ENCODE data around the gene CLCF1. TPM values are rescaled to one million over a fixed set of nuclear protein-coding genes. Genes with fewer than 3 reads are reported as not detected.
A peak's percentile ranks its signal among the peaks of the same experiment; 100 is the strongest.

The CLCF1 gene
- total RNA-seq, 1 experiment from 2014 or later, result 2.1 TPM

DNA sequence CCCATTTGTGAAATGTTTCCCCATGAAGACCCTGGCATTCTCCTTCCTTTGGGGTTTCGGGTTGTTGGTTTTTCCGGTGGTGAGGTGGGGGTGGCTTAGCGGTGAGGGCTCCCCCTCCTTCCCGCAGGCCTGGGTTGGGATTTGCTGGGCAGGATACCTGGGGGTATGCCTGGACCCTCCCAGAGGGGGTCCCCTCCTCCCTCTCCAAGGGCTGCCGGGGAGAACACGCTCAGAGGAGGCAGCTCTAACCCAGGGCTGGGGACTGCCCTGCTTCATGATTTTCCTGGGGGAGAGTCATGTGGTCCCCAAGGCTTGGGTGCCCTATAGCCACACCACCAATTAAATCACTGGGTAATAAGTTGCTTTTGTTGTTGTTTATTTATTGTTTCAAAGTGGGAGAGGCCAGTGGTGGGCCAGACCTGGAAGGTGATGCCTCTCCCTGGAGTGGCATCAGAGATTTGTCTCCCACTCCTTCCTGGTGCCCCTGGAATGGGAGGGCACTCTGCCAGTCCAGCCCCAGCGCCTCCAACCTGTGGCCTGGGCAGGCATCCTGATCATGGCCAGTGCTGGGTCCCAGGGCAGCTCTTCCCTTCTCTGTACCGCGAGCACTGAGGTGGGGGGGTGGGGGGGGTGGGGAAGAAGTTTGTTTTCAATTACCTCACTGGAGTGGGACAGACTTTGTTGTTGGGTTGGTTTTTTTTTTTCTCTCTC, 1.3 kb upstream of the CLCF1 start:
- H3K4me2 ChIP-seq (ENCODE audit: insufficient read depth, insufficient read length, low read length), result peak overlapping the region; percentile 88

More for the DNA sequence above, 1.3 kb upstream of the CLCF1 start:
- peak overlapping the region; percentile 74 to 91 for H3K4me3 Mint-ChIP-seq
- H4K5ac ChIP-seq (ENCODE audit: insufficient read length, low read depth, low read length), result no peak overlapping the region
- H4K91ac ChIP-seq (ENCODE audit: insufficient read length, low read depth, low read length), result no peak overlapping the region
- H4K8ac ChIP-seq (replicated peaks; ENCODE audit: insufficient read length, low read depth, low read length), result no peak overlapping the region
- H3K27me3 ChIP-seq (ENCODE audit: insufficient read depth, low read length), result peaks cover 10% of the 10 kb centered on the region; the same call in 1 of the 2 replicates
- peaks cover 77% of the 10 kb centered on the region for H3K27me3 Mint-ChIP-seq (ENCODE audit: low read depth)
- H2BK15ac ChIP-seq (ENCODE audit: low read depth, low read length), result no peak overlapping the region
- H2BK5ac ChIP-seq (ENCODE audit: insufficient read length, low read length), result no peak overlapping the region
- H3K27ac Mint-ChIP-seq, result no peak overlapping the region
- peaks cover 7% of the 10 kb centered on the region; the same call in 1 of the 2 replicates for H3K4me1 ChIP-seq (ENCODE audit: insufficient read depth, low read length)
- no peak overlapping the region for H2AK5ac ChIP-seq (ENCODE audit: insufficient read length, low read length)
- no peak overlapping the region for H3K18ac ChIP-seq (ENCODE audit: insufficient read length, low read depth, low read length)
- H3K79me1 ChIP-seq (ENCODE audit: insufficient read depth, low read depth, low read length, poor library complexity, severe bottlenecking), result no peaks in the 10 kb centered on the region
- H3K4me1 Mint-ChIP-seq, result peaks cover 50 to 61% of the 10 kb centered on the region in 2 experiments
- no peaks in the 10 kb centered on the region for H3K9me3 ChIP-seq (ENCODE audit: control insufficient read depth, low read depth, low read length)
- H3K79me2 ChIP-seq (ENCODE audit: insufficient read depth, low read length), result no peaks in the 10 kb centered on the region
- no peaks in the 10 kb centered on the region; a peak in 2 of 5 replicates for H3K9me3 Mint-ChIP-seq
- no CpG with 5 or more reads among the region's 9 CpGs for WGBS (ENCODE audit: extremely low coverage, insufficient read length, low lambda C conversion rate)
- H3K4ac ChIP-seq (ENCODE audit: low read depth, low read length), result no peak overlapping the region
- H3K23ac ChIP-seq (ENCODE audit: insufficient read length, low read depth, low read length), result no peak overlapping the region
- H3K27ac ChIP-seq (ENCODE audit: insufficient read length, low read depth, low read length), result no peak overlapping the region
- TF ChIP-seq, protein P1, sequence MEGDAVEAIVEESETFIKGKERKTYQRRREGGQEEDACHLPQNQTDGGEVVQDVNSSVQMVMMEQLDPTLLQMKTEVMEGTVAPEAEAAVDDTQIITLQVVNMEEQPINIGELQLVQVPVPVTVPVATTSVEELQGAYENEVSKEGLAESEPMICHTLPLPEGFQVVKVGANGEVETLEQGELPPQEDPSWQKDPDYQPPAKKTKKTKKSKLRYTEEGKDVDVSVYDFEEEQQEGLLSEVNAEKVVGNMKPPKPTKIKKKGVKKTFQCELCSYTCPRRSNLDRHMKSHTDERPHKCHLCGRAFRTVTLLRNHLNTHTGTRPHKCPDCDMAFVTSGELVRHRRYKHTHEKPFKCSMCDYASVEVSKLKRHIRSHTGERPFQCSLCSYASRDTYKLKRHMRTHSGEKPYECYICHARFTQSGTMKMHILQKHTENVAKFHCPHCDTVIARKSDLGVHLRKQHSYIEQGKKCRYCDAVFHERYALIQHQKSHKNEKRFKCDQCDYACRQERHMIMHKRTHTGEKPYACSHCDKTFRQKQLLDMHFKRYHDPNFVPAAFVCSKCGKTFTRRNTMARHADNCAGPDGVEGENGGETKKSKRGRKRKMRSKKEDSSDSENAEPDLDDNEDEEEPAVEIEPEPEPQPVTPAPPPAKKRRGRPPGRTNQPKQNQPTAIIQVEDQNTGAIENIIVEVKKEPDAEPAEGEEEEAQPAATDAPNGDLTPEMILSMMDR (conservative IDR thresholded peaks at IDR 0.05), result no peak
- no peaks in the 10 kb centered on the region; a peak in 1 of 7 replicates for H3K36me3 Mint-ChIP-seq (ENCODE audit: insufficient read depth in 1 of 3, low read depth in 3 of 3)
- no peak overlapping the region for H3K56ac ChIP-seq (ENCODE audit: insufficient read length, low read depth, low read length)
- no peak overlapping the region for H2BK20ac ChIP-seq (ENCODE audit: low read depth, low read length, poor library complexity, severe bottlenecking)
- no peaks in the 10 kb centered on the region for H4K20me1 ChIP-seq (ENCODE audit: control insufficient read depth, insufficient read depth, insufficient read length)
- H3K14ac ChIP-seq (ENCODE audit: insufficient read depth, low read length), result no peak overlapping the region; the same call in 1 of the 2 replicates
- no peak for DNase-seq
- no peak overlapping the region for H2AFZ ChIP-seq (ENCODE audit: low read length)
- H2BK12ac ChIP-seq (ENCODE audit: insufficient read length, low read depth, low read length), result no peak overlapping the region
- H3K9ac ChIP-seq (ENCODE audit: extremely low read depth, insufficient read length, low read length), result no peak overlapping the region
- H3K23me2 ChIP-seq (ENCODE audit: insufficient read length, low read depth, low read length, poor library complexity, severe bottlenecking), result peaks cover 30% of the 10 kb centered on the region
- H3T11ph ChIP-seq (ENCODE audit: low read length), result no peak overlapping the region
- no peak overlapping the region for H2BK120ac ChIP-seq (ENCODE audit: low read depth, low read length, poor library complexity, severe bottlenecking)

Measured in H9 (cell line).